Gastroesophageal sphincter (tissue), 4 donors: Measurements from ENCODE around the gene AFMID. TPM values are rescaled to one million over a fixed set of nuclear protein-coding genes. Genes with fewer than 3 reads are reported as not detected.

Source experiments
- ATAC-seq: fragments of 150-250 bp; one replicate; pipeline ENCODE4 v1.9.1; 2016; ENCODE audit warnings: mild to moderate bottlenecking, moderate library complexity
- H3K27ac ChIP-seq, 4 donors: fragments of 200-600 bp; sonication (generic) in 3 of 4; 1 replicate in 3 of 4; 2 replicates in 1 of 4; pipeline ENCODE4 v1.5.1; 2016 to 2019
- H3K27me3 ChIP-seq: fragments of 200-600 bp; sonication (generic); one replicate; pipeline ENCODE4 v1.5.1; 2019
- H3K36me3 ChIP-seq, 2 donors: fragments of 200-600 bp; sonication (generic); one replicate each; pipeline ENCODE4 v1.5.1; 2019; ENCODE audit warnings: control low read depth in 1 of 2
- H3K4me1 ChIP-seq, 3 donors: fragments of 200-600 bp; sonication (generic); 1 replicate in 2 of 3; 2 replicates in 1 of 3; pipeline ENCODE4 v1.5.1; 2016 to 2019; ENCODE audit warnings: control low read depth in 2 of 3
- H3K4me3 ChIP-seq, 2 donors: fragments of 200-600 bp; sonication (generic); one replicate each; pipeline ENCODE4 v1.5.1; 2019; ENCODE audit warnings: mild to moderate bottlenecking in 1 of 2, moderate library complexity in 1 of 2
- H3K9me3 ChIP-seq, 3 donors: fragments of 200-600 bp; sonication (generic); one replicate each; pipeline ENCODE4 v1.5.1; 2017 to 2019; ENCODE audit warnings: control low read depth in 2 of 3
- CTCF ChIP-seq, 4 experiments: fragments of 200-600 bp in 2 of 4; fragments of 450-650 bp in 2 of 4; sonication (generic) in 1 of 4; IDR thresholded peaks; one replicate each; pipeline ENCODE4 v1.5.1; 2017 to 2019; ENCODE audit warnings: antibody characterized with exemption in 4 of 4, mild to moderate bottlenecking in 2 of 4, moderate library complexity in 2 of 4
- EP300 ChIP-seq: sonication (generic); formaldehyde crosslinking; IDR thresholded peaks from one replicate; pipeline ENCODE4 v1.6.1; 2017; ENCODE audit warnings: antibody characterized with exemption, mild to moderate bottlenecking
- POLR2A ChIP-seq, 2 donors: fragments of 450-650 bp; IDR thresholded peaks; one replicate each; pipeline ENCODE4 v1.6.1; 2017; ENCODE audit warnings: antibody characterized with exemption in 2 of 2, mild to moderate bottlenecking in 2 of 2, moderate library complexity in 1 of 2
- POLR2AphosphoS5 ChIP-seq: sonication (generic); formaldehyde crosslinking; IDR thresholded peaks from one replicate; pipeline ENCODE4 v1.6.1; 2017; ENCODE audit warnings: antibody characterized with exemption
- WGBS, 2 donors: methylation state at CpG; one replicate each; pipeline ENCODE4 v1.1.5; 2018; ENCODE audit warnings: low coverage in 1 of 2; 5-methylcytosine and 5-hydroxymethylcytosine counted together
- total RNA-seq, 4 donors: library from RNA; depleted of rRNA; stranded (reverse); fragments of >200 nt; gene quantifications; one replicate each; pipeline ENCODE4 v1.1.0, GENCODE V29; 2016

AFMID gene
- total RNA-seq, 4 donors from 2014 or later, result 14.9 to 43.9 (median 31.6) TPM

GRCh38 chr17:78249818-78250806, 63.0 kb downstream of the AFMID start:
- no peak for ATAC-seq
- 47 to 69% methylated on average over 5 to 10 of the region's 20 CpGs for WGBS, 2 donors
- Histone ChIP-seq H3K4me3 (no peak overlapping the region), H3K4me1 (peaks cover 0 to 38% (median 8%) of the 10 kb centered on the region in 3 donors), H3K27me3 (peaks cover 16% of the 10 kb centered on the region), H3K27ac (no peak overlapping the region), H3K36me3 (no peaks in the 10 kb centered on the region), H3K9me3 (no peaks in the 10 kb centered on the region)
- TF ChIP-seq EP300 (no peak), CTCF (IDR thresholded peaks at IDR 0.05) (no peak)

- no peak for TF ChIP-seq POLR2A (IDR thresholded peaks at IDR 0.05)
- peak; percentile 44 for TF ChIP-seq POLR2AphosphoS5
- peak in 3 of 4 experiments; percentile 98 to 100 (median 99) for TF ChIP-seq CTCF (IDR thresholded peaks at IDR 0.05)
- Histone ChIP-seq H3K4me1 (peaks cover 0 to 38% (median 8%) of the 10 kb centered on the region in 3 donors), H3K27ac (no peak overlapping the region), H3K9me3 (no peaks in the 10 kb centered on the region), H3K36me3 (no peaks in the 10 kb centered on the region), H3K27me3 (peaks cover 16% of the 10 kb centered on the region), H3K4me3 (no peak overlapping the region)
- 81% methylated on average over 3 of the region's 27 CpGs; no CpG with 5 or more reads in 1 of the 2 donors for WGBS, 2 donors
- ATAC-seq, result peak; percentile 80
Measured at GRCh38 chr17:78250891-78251772, 64.0 kb downstream of the AFMID start.

GRCh38 chr17:78251773-78252103, 64.6 kb downstream of the AFMID start:
- 53% methylated on average over 2 of the region's 6 CpGs; no CpG with 5 or more reads in 1 of the 2 donors for WGBS, 2 donors
- H3K27me3 ChIP-seq, result peaks cover 16% of the 10 kb centered on the region
- ATAC-seq, result no peak
- no peaks in the 10 kb centered on the region for H3K9me3 ChIP-seq
- H3K36me3 ChIP-seq, result no peaks in the 10 kb centered on the region
- no peak overlapping the region for H3K27ac ChIP-seq
- TF ChIP-seq EP300 (no peak), POLR2AphosphoS5 (no peak)
- H3K4me3 ChIP-seq, result no peak overlapping the region
- H3K4me1 ChIP-seq, result peaks cover 0 to 38% (median 8%) of the 10 kb centered on the region in 3 donors

DNA sequence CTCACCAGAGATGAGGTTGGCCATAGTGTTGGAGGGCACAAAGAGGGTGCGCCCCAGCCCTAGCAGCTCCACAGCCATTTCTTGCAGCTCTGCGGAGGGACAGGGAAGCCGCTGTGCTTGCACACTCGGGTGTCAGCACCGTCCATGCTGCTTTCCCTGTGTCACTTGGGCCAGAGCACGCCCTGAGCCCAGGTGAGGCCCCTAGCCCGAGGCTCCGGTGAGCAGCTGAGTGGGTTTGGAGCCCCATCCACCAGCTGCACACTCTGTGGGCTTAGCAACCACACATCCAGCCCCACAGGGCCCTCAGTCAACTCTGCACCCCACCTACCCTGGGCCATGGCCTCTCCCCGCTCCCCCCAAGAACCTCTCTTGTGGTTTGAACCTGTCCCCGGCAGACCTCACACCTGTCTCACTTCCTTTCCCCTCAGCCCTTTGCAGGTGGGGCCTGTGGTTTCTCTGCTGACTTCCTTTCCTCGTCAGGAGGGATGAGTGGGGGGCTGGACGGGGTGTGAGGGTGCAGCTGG, 65.0 kb downstream of the AFMID start:
- 82% methylated on average over 5 of the region's 12 CpGs; no CpG with 5 or more reads in 1 of the 2 donors for WGBS, 2 donors

More for the DNA sequence above, 65.0 kb downstream of the AFMID start:
- Histone ChIP-seq H3K27me3 (peaks cover 16% of the 10 kb centered on the region), H3K9me3 (no peaks in the 10 kb centered on the region), H3K27ac (no peak overlapping the region), H3K4me3 (no peak overlapping the region), H3K4me1 (peaks cover 0 to 38% (median 8%) of the 10 kb centered on the region in 3 donors), H3K36me3 (no peaks in the 10 kb centered on the region)
- no peak for TF ChIP-seq EP300
- no peak for TF ChIP-seq POLR2AphosphoS5
- no peak for TF ChIP-seq POLR2A (IDR thresholded peaks at IDR 0.05)
- TF ChIP-seq CTCF (IDR thresholded peaks at IDR 0.05), result no peak
- no peak for ATAC-seq
